H1 (cell line): Measurements from ENCODE around the gene CBLL1. TPM values are rescaled to one million over a fixed set of nuclear protein-coding genes. Genes with fewer than 3 reads are reported as not detected.

ENCODE experiments used
- CTCF ChIA-PET: fragments of 300-600 bp; sonication (Branson Sonifier 250); formaldehyde crosslinking; loops from one replicate; lab custom pipeline; 2021; ENCODE audit not compliant: partially characterized antibody; lab: Charles Lee
- POLR2A ChIA-PET: fragments of 300-600 bp; sonication (Branson Sonifier 250); formaldehyde crosslinking; loops from one replicate; lab custom pipeline; 2021; ENCODE audit warnings: inconsistent platforms; ENCODE audit not compliant: partially characterized antibody; lab: Charles Lee
- DNase-seq, 2 experiments: peaks; one replicate each; pipeline versions ENCODE4 v3.0.0 to v3.0.0-alpha.2; 2010 to 2022; ENCODE audit warnings: low spot score in 2 of 2, low read depth in 1 of 2, mixed read lengths in 1 of 2
- FAIRE-seq: peaks from 2 replicates; lab custom pipeline; 2011; peaks lifted over from hg19 to GRCh38; lab: Jason Lieb, UNC
- H2AFZ ChIP-seq: 2 replicates; pipeline ENCODE4 v1.8.1; 2012; ENCODE audit warnings: low read length, inconsistent platforms
- H2AK5ac ChIP-seq: 2 replicates; pipeline ENCODE4 v1.6.1; 2013; ENCODE audit warnings: low read depth, low read length
- H2BK120ac ChIP-seq: replicated peaks from 2 replicates; pipeline ENCODE3; 2013; ENCODE audit warnings: low read depth, low read length, inconsistent platforms
- H2BK12ac ChIP-seq: 2 replicates; pipeline ENCODE4 v1.6.1; 2013; ENCODE audit warnings: low read depth, low read length
- H2BK15ac ChIP-seq: 2 replicates; pipeline ENCODE4 v1.6.1; 2013; ENCODE audit warnings: low read length
- H2BK20ac ChIP-seq: 2 replicates; pipeline ENCODE4 v1.6.1; 2013; ENCODE audit warnings: low read length
- H2BK5ac ChIP-seq: 2 replicates; pipeline ENCODE4 v1.6.1; 2013; ENCODE audit warnings: low read depth, low read length
- H3K14ac ChIP-seq: 2 replicates; pipeline ENCODE4 v1.6.1; 2013; ENCODE audit warnings: inconsistent platforms; ENCODE audit not compliant: insufficient read length
- H3K18ac ChIP-seq: 2 replicates; pipeline ENCODE4 v1.6.1; 2013; ENCODE audit warnings: low read length; ENCODE audit errors: extremely low read depth
- H3K23ac ChIP-seq: 2 replicates; pipeline ENCODE4 v1.6.1; 2013; ENCODE audit warnings: inconsistent platforms; ENCODE audit not compliant: insufficient read length
- H3K23me2 ChIP-seq: 2 replicates; pipeline ENCODE4 v1.6.1; 2013; ENCODE audit warnings: low read depth, low read length
- H3K27ac ChIP-seq: 2 replicates; pipeline ENCODE4 v1.6.1; 2011; ENCODE audit warnings: low read depth, low read length, inconsistent platforms
- H3K27me3 ChIP-seq, 4 experiments: replicated peaks in 1 of 4; 1 replicate in 1 of 4; 2 replicates in 3 of 4; pipeline versions ENCODE4 v1.6.1 to v1.8.1; 2011 to 2013; ENCODE audit warnings: low read length in 3 of 4, mild to moderate bottlenecking in 3 of 4, inconsistent platforms in 2 of 4, mixed read lengths in 2 of 4, moderate library complexity in 1 of 4; ENCODE audit not compliant: control insufficient read depth in 3 of 4, insufficient read depth in 3 of 4; ENCODE audit errors: extremely low read depth in 1 of 4
- H3K36me3 ChIP-seq, 4 experiments: 2 replicates each; pipeline versions ENCODE4 v1.6.1 to v1.8.1; 2011 to 2013; ENCODE audit warnings: mild to moderate bottlenecking in 4 of 4, low read length in 3 of 4, moderate library complexity in 2 of 4, control low read depth in 1 of 4, inconsistent platforms in 1 of 4; ENCODE audit not compliant: insufficient read depth in 4 of 4, control insufficient read depth in 2 of 4
- H3K4ac ChIP-seq: replicated peaks from 2 replicates; pipeline ENCODE3; 2013; ENCODE audit warnings: low read length, low read depth, mixed read lengths, inconsistent platforms; ENCODE audit not compliant: insufficient read length
- H3K4me1 ChIP-seq, 4 experiments: replicated peaks in 1 of 4; 1 replicate in 1 of 4; 2 replicates in 3 of 4; pipeline versions ENCODE4 v1.6.1 to v1.8.1; 2011 to 2013; ENCODE audit warnings: low read length in 3 of 4, inconsistent platforms in 2 of 4, mixed read lengths in 1 of 4; ENCODE audit not compliant: insufficient read depth in 4 of 4, control insufficient read depth in 3 of 4
- H3K4me2 ChIP-seq, 2 experiments: 2 replicates each; pipeline versions ENCODE4 v1.6.1 to v1.8.1; 2011 to 2013; ENCODE audit warnings: low read depth in 2 of 2, low read length in 2 of 2, control low read depth in 1 of 2, inconsistent platforms in 1 of 2, mild to moderate bottlenecking in 1 of 2; ENCODE audit not compliant: insufficient read depth in 1 of 2
- H3K4me3 ChIP-seq, 4 experiments: fragments of 200-600, 300-600 bp in 1 of 4; sonication (generic), shearing (Covaris generic), sonication (Bioruptor Twin) in 1 of 4; 2 replicates each; pipeline versions ENCODE4 v1.5.1 to v1.8.1; 2011 to 2016; ENCODE audit warnings: low read length in 4 of 4, low read depth in 3 of 4, control low read depth in 2 of 4, inconsistent platforms in 2 of 4, mild to moderate bottlenecking in 2 of 4, mixed read lengths in 1 of 4, moderate library complexity in 1 of 4; ENCODE audit not compliant: insufficient read depth in 2 of 4; ENCODE audit errors: extremely low read depth in 1 of 4
- H3K56ac ChIP-seq: replicated peaks from 2 replicates; pipeline ENCODE3; 2013; ENCODE audit warnings: low read depth, mild to moderate bottlenecking, mixed read lengths, low read length, inconsistent platforms; ENCODE audit not compliant: insufficient read length
- H3K79me1 ChIP-seq: 2 replicates; pipeline ENCODE4 v1.6.1; 2013; ENCODE audit warnings: low read depth, low read length, control low read depth
- H3K79me2 ChIP-seq, 2 experiments: 2 replicates each; pipeline versions ENCODE4 v1.6.1 to v1.8.1; 2012 to 2013; ENCODE audit warnings: low read length in 2 of 2, mild to moderate bottlenecking in 2 of 2, inconsistent platforms in 1 of 2; ENCODE audit not compliant: insufficient read depth in 2 of 2, control insufficient read depth in 1 of 2
- H3K9ac ChIP-seq, 4 experiments: replicated peaks in 1 of 4; 1 replicate in 1 of 4; 2 replicates in 3 of 4; pipeline versions ENCODE4 v1.6.1 to v1.8.1; 2011 to 2013; ENCODE audit warnings: low read depth in 3 of 4, low read length in 3 of 4, control low read depth in 2 of 4, mild to moderate bottlenecking in 2 of 4, moderate library complexity in 2 of 4, inconsistent platforms in 1 of 4; ENCODE audit errors: extremely low read depth in 1 of 4
- H3K9me3 ChIP-seq, 2 experiments: 2 replicates each; pipeline versions ENCODE4 v1.6.1 to v1.8.1; 2012 to 2013; ENCODE audit warnings: mild to moderate bottlenecking in 2 of 2, moderate library complexity in 2 of 2, control low read depth in 1 of 2, inconsistent platforms in 1 of 2, low read depth in 1 of 2, low read length in 1 of 2, mixed read lengths in 1 of 2; ENCODE audit not compliant: insufficient read depth in 2 of 2
- H4K20me1 ChIP-seq, 2 experiments: replicated peaks in 1 of 2; 2 replicates each; pipeline versions ENCODE3 to v1.8.1; 2011 to 2013; ENCODE audit warnings: inconsistent platforms in 2 of 2, low read length in 2 of 2, mild to moderate bottlenecking in 1 of 2; ENCODE audit not compliant: insufficient read depth in 2 of 2, control insufficient read depth in 1 of 2
- H4K5ac ChIP-seq: 2 replicates; pipeline ENCODE4 v1.6.1; 2013; ENCODE audit warnings: low read length, low read depth, mixed read lengths, inconsistent platforms; ENCODE audit not compliant: insufficient read length
- H4K8ac ChIP-seq: 2 replicates; pipeline ENCODE4 v1.8.0; 2013; ENCODE audit warnings: mild to moderate bottlenecking, moderate library complexity, low read length, inconsistent platforms; ENCODE audit not compliant: insufficient read depth; ENCODE audit errors: extremely low read depth
- H4K91ac ChIP-seq: replicated peaks from 2 replicates; pipeline ENCODE3; 2013; ENCODE audit warnings: low read length, mixed read lengths, inconsistent platforms; ENCODE audit not compliant: insufficient read length
- NANOG ChIP-seq: IDR thresholded peaks from 2 replicates; pipeline ENCODE4 v1.6.1; 2011; ENCODE audit warnings: low read length, low read depth, mild to moderate bottlenecking, inconsistent platforms; ENCODE audit not compliant: insufficient read depth, poor library complexity, severe bottlenecking
- TEAD4 ChIP-seq: IDR thresholded peaks from 2 replicates; pipeline ENCODE4 v1.6.1; 2012; ENCODE audit warnings: low read depth, low read length, inconsistent platforms, mixed read lengths
- WGBS, 2 experiments: shearing (Covaris generic) in 1 of 2; methylation state at CpG; one replicate each; pipeline versions ENCODE4 v1.1.6 to v1.1.7; 2013 to 2015; ENCODE audit warnings: low lambda C conversion rate in 2 of 2, mixed read lengths in 2 of 2, inconsistent platforms in 1 of 2, low coverage in 1 of 2, missing lambda C conversion rate in 1 of 2; ENCODE audit not compliant: insufficient replicate concordance in 2 of 2, insufficient coverage in 1 of 2, insufficient read length in 1 of 2; ENCODE audit errors: extremely low coverage in 1 of 2, missing lambda C conversion rate in 1 of 2; 5-methylcytosine and 5-hydroxymethylcytosine counted together
- polyA plus RNA-seq, 7 experiments: library from polyadenylated mRNA; depleted of rRNA in 3 of 7; stranded (reverse) in 5 of 7; unstranded in 2 of 7; fragments of >200 nt in 5 of 7; fragments of 200-250 nt in 2 of 7; gene quantifications; 1 replicate in 5 of 7; 2 replicates in 1 of 7; 4 replicates in 1 of 7; pipeline versions ENCODE4 v1.2.1 to v1.2.3, GENCODE V29; 2011 to 2013; ENCODE audit warnings: missing spikeins in 2 of 7, mixed read lengths in 2 of 7
- total RNA-seq: library from RNA; stranded (reverse); fragmentation: NEBNext Ultra II Directional; extraction: Animal tissue kit (Norgen Biotek cat#: 25700); gene quantifications from 2 replicates; pipeline ENCODE4 v1.2.1, GENCODE V29; 2021

The CBLL1 gene
- total and polyA plus RNA-seq, 2 of the 8 experiments (the other 6 are each of a cell fraction or from before 2014, with no cell fraction given): 27.0 to 34.0 TPM

DNA sequence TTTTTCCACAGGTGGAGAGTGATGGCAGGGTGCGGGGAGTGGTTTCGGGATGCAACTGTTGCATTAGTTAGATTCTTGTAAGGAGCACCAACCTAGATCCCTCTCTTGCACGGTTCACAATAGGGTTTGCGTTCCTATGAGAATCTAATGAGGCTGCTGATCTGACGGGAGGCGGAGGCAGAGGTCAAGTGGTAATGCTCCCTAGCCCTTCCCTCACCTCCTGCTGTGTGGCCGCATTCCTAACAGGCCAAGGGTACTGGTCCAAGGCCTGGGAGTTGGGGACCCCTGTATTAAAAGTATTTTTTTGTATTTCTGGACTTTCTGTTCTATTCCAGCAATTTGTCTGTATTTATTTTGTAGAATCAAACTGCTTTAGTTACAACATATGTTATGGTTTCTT, 7.2 kb downstream of the CBLL1 start:
- no peak for DNase-seq

More for the DNA sequence above, 7.2 kb downstream of the CBLL1 start:
- no peak overlapping the region for H2BK5ac ChIP-seq
- H2BK20ac ChIP-seq: no peak overlapping the region
- H2BK120ac ChIP-seq: no peak overlapping the region
- no peaks in the 10 kb centered on the region for H3K9me3 ChIP-seq
- no peak overlapping the region for H2AFZ ChIP-seq
- CTCF ChIA-PET: no interaction called here
- H3K14ac ChIP-seq: no peak overlapping the region
- no peak overlapping the region for H4K5ac ChIP-seq
- no peak overlapping the region for H3K4ac ChIP-seq
- H4K20me1 ChIP-seq: peaks cover 4 to 5% of the 10 kb centered on the region in 2 experiments
- H3K56ac ChIP-seq: no peak overlapping the region
- peaks cover 2 to 61% (median 20%) of the 10 kb centered on the region in 4 experiments; a peak in 7 of 8 replicates for H3K36me3 ChIP-seq
- no peaks in the 10 kb centered on the region for H3K4me1 ChIP-seq
- FAIRE-seq: no peak
- no peak overlapping the region for H3K27ac ChIP-seq
- H3K23me2 ChIP-seq: no peaks in the 10 kb centered on the region
- no peak overlapping the region for H3K18ac ChIP-seq
- H3K4me3 ChIP-seq: no peak overlapping the region
- no peak overlapping the region for H3K9ac ChIP-seq
- H3K23ac ChIP-seq: no peak overlapping the region
- H3K4me2 ChIP-seq: no peak overlapping the region
- H3K27me3 ChIP-seq: no peaks in the 10 kb centered on the region
- TF ChIP-seq NANOG (no peak), TEAD4 (peak; percentile 35; the same call in 1 of the 2 replicates)
- 0 out of 2 replicates have a peak, but pooled peaks cover 4% of the 10 kb centered on the region for H3K79me1 ChIP-seq
- peaks cover under 1 to 42% of the 10 kb centered on the region in 2 experiments for H3K79me2 ChIP-seq
- H4K8ac ChIP-seq: no peak overlapping the region
- 91% methylated on average over 7 of the region's 7 CpGs; no CpG with 5 or more reads in 1 of the 2 experiments for WGBS, 2 experiments
- no peak overlapping the region for H2AK5ac ChIP-seq
- no peak overlapping the region for H4K91ac ChIP-seq
- POLR2A ChIA-PET: no interaction called here
- no peak overlapping the region for H2BK12ac ChIP-seq
- H2BK15ac ChIP-seq: no peak overlapping the region
